GM21381 (cell line): ENCODE data around the gene KIF17.

Experiments used
- ATAC-seq: cut with Tn5 transposase; IDR thresholded peaks from one replicate; pipeline ENCODE4 v1.9.1; 2021; ENCODE audit warnings: mild to moderate bottlenecking, moderate library complexity; ENCODE audit not compliant: unreplicated experiment

Gene KIF17

GRCh38 chr1:20717452-20718342, at the start of gene KIF17:
KIF17 (minus strand) TSS chr1:20718007; CDS start chr1:20717706, 301 bp downstream.
- peak; percentile 52 for ATAC-seq

DNA sequence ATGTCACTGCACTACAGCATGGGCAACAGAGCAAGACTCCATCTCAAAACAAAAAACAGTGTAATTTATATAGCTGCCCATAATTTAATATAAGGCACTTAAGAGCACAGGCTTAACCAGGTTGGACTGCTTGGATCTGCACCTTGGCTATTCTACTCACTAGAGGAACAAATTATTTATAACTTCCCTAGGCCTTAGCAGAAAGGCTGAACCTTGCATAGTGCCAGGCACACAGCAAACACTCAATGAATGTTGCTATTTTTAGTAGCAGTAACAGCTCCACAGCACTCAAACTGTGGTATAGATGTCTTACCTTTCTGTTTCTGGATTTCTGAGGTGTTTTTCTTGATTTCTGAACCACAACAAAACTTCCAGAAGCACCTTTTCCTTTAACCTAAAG, 49.5 kb upstream of the KIF17 start:
- ATAC-seq, result no peak

- no peak for ATAC-seq
Observed at GRCh38 chr1:20763417-20763816, 45.6 kb upstream of the KIF17 start.

GRCh38 chr1:20760322-20760721, 42.5 kb upstream of the KIF17 start:
- ATAC-seq, result no peak

- no peak for ATAC-seq
Observed at GRCh38 chr1:20753589-20753988, 35.8 kb upstream of the KIF17 start.

- ATAC-seq, result no peak
Observed at GRCh38 chr1:20751462-20751990, 33.7 kb upstream of the KIF17 start.

DNA sequence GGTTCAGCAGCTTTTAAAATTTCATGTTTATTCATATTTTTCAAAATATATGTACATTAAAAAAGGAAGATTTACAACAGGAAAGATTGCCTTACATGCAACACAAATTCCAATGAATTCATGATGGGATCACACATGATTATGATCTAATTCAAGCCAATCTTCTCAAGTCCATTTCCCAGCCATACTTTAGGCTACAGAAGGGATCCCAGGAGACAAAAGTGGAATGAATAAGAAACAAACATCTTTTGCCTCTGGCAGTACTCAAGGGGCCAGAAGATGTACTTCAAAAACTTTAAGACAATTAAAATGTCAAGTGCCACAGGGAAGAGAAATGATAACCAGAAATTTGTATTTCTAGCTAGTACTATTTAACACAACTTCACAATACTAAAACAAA, 24.9 kb upstream of the KIF17 start:
- ATAC-seq, result no peak

DNA sequence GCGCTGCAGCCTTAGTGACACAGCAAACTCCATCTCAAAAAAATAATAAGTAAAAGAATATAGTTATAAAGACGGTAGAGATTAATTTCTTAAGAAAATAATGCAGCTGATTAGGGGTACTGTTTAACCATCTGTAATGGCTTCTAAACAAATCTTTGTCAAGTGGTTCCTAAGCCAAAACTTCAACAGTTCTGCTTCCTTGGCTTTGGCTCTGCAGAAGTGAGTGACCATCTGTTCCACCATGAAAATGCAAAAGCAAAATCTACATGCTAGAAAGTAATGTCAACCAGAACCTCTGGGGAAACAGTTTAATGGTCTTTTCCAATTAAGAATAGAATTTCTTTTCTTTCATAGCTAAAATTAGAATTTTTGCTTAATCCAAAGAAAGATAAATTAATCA, 23.0 kb upstream of the KIF17 start:
- ATAC-seq, result no peak

- no peak for ATAC-seq
Observed at GRCh38 chr1:20739225-20739624, 21.4 kb upstream of the KIF17 start.

DNA sequence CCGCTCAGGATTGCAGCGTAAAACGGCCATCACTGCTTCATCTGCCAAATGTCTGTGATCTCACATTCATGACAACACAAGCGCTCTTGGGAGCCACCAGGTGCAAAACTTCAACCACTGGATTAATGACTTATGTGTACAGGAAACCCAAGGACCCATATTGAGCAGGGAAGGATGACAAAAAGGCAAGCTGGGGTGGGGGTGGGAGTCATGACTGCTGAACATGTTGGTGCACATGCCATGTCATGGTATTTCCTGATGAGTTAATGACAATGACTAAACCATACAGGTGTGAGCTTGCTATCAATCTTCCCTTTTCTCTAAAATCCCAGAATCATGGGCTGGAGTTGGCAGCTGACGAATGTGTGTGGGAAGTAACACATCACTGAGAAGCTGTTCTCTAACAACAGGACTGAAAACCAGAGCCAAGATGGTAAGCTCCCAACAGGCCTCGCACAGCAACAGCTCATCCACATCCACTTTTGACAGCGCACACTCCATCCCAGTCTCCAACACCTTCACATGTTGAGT, 17.8 kb upstream of the KIF17 start:
- no peak for ATAC-seq

DNA sequence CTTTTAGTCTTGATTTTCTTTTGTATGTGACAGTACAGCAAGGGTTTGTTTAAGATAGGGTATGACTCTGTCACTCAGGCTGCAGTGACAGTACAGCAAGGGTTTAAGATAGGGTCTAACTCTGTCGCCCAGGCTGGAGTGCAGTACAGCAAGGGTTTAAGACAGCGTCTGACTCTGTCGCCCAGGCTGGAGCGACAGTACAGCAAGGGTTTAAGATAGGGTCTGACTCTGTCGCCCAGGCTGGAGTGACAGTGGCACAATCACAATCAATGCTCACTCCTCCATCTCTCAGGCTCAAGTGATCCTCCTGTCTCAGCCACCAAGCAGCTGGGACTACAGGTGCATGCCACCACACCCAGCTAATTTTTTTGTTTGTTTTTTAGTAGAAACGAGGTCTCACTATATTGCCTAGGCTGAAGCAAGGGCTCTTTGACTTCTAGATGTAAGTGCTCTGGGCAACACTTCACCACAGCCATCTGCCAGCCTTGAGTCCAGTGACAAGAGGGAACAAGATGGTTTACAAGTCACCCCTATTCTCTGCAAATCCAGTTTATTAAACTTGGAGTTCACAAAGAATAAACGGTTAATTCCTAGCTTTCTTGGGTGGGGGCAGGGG, 15.7 kb upstream of the KIF17 start:
- peak; percentile 13 for ATAC-seq

- peak; percentile 56 for ATAC-seq
Observed at GRCh38 chr1:20732588-20733359, 15.0 kb upstream of the KIF17 start, which contains the start of gene SH2D5. SH2D5 (minus strand) TSS chr1:20732703; CDS start chr1:20728044, 4,659 bp downstream.

DNA sequence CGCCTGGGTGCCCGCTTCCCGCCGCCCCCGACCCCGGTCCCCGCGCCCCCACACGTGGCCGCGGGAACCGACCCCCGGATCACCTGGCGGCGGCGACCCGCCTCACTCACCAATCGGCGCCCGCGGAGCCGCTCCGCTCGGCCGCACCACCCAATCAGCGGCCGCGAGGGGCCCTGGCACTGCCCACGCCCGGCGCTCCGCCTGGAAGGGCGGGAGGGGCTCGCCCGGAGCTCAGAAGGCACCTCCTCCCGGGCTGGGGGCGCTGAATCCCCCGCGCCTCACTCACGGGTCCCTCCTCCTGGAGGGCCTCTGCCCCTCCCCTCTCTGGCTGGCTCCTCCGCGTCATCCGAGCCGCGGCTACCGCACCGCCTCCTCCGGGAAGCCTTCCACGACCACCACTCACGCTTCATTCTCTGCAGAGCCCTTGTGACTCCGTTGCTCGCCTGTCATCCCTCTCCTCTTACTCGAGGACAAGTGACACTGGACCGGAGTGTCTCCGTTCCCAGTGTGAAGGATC, 14.3 kb upstream of the KIF17 start:
- peak; percentile 60 for ATAC-seq

GRCh38 chr1:20731057-20731991, 13.5 kb upstream of the KIF17 start:
- no peak for ATAC-seq

DNA sequence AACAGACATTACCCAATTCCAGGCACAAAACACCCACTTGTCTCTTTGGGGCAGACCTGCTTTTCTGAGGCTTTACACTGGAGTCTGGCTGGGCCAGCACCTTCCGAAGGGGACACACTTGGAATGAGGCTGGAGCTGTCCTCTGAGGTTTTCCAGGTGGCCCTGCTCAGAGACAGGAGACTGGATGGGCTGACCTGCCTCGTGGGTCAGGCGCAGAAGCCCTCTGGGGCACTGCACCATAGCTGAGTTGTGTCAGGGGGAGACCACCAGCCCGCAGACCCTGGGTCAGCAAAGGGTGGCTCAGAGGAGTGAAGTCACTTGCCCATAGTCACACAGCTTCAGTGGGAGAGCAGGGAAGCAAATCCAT, 12.9 kb upstream of the KIF17 start:
- no peak for ATAC-seq

GRCh38 chr1:20729990-20730689, 12.3 kb upstream of the KIF17 start:
- no peak for ATAC-seq

- no peak for ATAC-seq
Observed at GRCh38 chr1:20729155-20729931, 11.5 kb upstream of the KIF17 start.
